SH-SY5Y (cell line): ENCODE results near the gene CSMD2.

Experiments
- GATA2 ChIP-seq: IDR thresholded peaks from 2 replicates; pipeline ENCODE4 v1.6.1; 2011; ENCODE audit warnings: mild to moderate bottlenecking, low read depth, low read length
- GATA3 ChIP-seq: IDR thresholded peaks from 2 replicates; pipeline ENCODE4 v1.6.1; 2011; ENCODE audit warnings: low read depth, mild to moderate bottlenecking, low read length, moderate library complexity

DNA sequence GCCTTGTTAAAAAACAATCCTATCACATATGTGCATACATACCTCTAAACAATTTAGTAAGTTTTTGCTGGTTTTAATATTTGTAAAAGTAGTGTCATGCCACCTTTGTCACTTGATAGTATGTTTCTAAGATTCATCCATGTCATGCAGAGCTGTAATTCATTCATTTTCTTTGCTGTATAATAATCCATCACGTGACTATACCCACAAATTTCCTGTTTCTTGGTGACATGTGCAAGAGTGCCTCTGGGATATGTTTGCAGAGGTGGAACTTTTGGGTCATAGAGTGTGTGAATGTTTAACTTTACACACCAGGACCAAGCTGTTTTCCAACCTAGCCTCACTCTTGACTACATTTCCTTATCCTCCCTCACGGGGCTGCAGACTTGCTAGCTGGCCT lies 629.7 kb downstream of the CSMD2 start:
- TF ChIP-seq GATA2: no peak
- no peak for TF ChIP-seq GATA3
